Measurements from ENCODE around the gene IQGAP2. TPM values are rescaled to one million over a fixed set of nuclear protein-coding genes. Genes with fewer than 3 reads are reported as not detected.

The IQGAP2 gene
- total RNA-seq, 1 donor from 2014 or later = 72.0 TPM

DNA sequence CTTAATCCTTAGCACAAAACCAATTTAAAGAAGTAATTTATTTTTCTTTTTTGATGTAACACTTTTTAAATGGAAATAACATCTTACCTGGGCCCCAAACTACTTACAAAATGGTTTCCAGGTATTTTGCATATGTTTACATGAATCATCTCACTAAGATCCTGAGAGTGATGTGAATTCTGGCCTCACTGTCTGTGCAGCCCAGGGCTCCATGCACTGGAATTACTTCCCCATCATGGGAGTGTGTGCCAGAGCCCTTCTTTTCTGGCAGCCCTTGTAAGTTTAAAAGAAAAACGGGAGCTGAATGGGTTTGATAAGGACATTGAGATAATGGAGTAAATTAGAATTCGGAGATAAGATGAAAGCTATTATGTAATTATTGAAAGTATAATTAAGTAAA, 300.6 kb downstream of the IQGAP2 start:
- intact Hi-C loops (cut with micrococcal nuclease) = no loop called here

- intact Hi-C loops (cut with micrococcal nuclease) = no loop called here
These were observed 301.1 kb downstream of the IQGAP2 start for GRCh38 chr5:76704131-76704663.

DNA sequence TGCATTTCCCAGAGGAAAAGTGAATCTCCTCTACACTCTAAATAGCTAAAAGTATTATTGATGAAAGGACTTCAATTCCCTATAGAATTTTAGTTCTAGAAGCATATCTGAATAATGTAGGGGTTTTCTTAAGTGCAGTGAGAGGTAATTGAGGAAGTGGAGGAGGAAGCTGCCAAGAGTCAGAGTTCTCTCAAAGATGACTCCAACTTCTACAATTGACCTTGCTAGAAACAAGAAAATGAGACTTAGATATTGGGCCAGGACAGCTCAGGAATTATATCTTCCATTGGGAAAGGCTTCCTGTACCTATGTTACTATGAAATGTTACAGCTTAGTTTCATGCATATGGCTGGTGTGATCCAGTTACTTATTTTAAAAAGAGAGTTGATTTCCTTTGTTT, 302.5 kb downstream of the IQGAP2 start:
- intact Hi-C loops (cut with micrococcal nuclease) = no loop called here

DNA sequence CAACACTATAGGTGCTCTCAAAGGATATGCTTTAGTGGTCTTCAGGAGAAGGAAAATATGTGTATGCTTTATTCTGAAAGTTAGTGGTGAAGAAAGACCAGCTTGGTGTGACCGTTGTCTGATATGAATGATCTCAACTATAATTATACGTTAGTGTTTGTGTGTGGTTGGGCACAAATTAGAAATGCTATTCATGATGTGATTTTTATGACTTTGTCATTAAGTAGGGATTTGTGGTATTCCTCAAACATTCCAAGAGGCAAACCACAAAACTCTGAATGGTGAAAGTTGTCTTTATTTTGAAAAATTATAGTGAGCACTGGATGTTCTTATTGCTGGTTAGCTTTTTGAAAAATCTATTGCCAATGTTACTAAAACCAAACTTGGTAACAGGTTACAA, 306.7 kb downstream of the IQGAP2 start:
- intact Hi-C loops (cut with micrococcal nuclease) = loop anchor here (10.0 kb wide), 2 partner anchors 145 to 305 kb away; partner anchors contain the start of gene S100Z

DNA sequence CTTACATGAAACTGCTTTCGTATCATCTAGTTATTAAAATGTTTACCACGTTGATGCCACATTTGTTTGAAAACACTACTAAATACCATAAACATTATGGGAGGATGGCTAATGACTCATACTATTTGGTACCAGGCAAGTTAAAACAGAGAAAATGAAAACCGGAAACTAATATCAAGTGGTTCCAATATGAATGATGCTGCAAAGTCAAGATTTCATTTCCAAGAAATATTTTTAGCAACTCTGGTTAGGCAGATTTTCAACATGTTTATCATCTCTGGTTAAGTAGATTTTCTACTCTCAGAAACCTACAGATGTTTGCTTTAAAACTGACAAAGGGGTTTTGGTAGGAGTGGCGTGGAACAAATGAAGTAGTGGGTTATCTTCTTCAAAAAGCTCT, 307.9 kb downstream of the IQGAP2 start:
- intact Hi-C loops (cut with micrococcal nuclease) = loop anchor here (10.0 kb wide), 2 partner anchors 144 to 304 kb away; partner anchors contain the start of gene S100Z

DNA sequence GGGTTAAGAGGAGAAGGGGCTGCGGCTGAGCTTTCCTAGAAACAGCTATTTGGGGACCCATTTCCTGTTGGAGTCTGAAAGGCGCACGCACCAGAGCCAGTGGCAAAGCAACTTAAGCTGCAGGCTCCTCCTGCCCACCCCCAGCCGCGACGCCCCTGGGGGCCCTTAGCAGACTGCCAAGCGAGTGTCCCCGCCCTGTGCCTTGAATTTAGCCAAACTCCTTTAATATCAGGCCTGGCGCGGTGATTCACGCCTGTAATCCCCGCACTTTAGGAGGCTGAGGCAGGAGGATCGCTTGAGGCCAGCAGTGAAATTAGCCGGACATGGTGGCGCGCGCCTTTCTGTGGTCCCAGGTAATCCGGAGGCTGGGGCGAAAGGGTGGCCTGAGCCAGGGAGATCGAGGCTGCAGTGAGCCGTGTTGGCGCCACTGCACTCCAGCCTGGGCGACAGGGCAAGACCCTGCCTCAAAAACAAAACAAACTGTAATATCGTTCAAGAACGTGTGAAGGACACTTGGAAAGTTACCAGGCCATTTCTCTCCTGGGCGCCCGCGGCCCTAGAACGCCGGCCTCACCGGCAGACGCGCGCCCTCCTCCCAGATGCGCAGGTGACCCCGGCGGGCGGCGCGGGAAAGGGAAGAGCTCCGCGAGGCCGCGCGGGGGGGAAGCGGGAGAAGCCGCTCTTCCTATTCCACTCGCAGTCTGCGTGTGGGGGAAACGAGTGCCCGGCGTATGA, 311.8 kb downstream of the IQGAP2 start:
- intact Hi-C loops (cut with micrococcal nuclease) = loop anchor here (1.0 to 10.0 kb wide), 4 partner anchors 140 to 313 kb away; partner anchors contain the start of genes IQGAP2 and S100Z

DNA sequence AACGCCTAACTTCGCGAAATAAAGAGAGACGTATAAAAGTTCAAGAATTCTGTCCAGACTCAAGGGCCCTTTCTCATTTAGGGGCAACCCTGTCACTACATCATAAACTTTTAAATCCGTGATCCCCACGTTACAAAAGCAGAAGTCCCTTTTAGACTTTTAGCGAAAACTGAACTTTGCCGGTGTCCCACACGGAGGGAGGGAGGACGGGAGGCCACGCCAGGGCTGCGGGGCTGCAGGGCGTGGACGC, 312.3 kb downstream of the IQGAP2 start:
- intact Hi-C loops (cut with micrococcal nuclease) = loop anchor here (1.0 to 10.0 kb wide), 4 partner anchors 139 to 313 kb away; partner anchors contain the start of genes IQGAP2 and S100Z

DNA sequence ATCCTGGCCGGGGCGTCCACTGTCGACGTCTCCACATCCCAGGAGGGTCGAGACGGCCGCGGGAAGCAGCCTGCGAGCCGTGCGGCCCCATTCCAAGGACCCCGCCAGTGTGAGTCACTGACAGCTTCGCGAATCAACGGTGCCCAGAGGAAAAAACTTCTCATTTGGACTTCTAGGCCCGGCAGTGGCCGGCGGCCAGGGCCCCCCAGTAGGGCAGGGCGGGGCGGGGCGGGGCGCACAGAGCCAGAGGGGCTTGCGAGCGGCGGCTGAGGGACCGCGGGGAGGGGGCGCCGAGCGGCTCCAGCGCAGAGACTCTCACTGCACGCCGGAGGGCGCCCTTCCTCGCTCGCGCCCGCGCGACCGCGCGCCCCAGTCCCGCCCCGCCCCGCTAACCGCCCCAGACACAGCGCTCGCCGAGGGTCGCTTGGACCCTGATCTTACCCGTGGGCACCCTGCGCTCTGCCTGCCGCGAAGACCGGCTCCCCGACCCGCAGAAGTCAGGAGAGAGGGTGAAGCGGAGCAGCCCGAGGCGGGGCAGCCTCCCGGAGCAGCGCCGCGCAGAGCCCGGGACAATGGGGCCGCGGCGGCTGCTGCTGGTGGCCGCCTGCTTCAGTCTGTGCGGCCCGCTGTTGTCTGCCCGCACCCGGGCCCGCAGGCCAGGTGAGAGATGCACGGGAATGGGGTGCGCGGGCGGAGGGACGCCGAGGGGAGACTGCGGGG, 312.8 kb downstream of the IQGAP2 start, which contains the start of gene F2R:
TSS of gene F2R (plus strand) at position 391 of the 720 bp plus-strand sequence. CDS start at position 573, 182 bp downstream.
- intact Hi-C loops (cut with micrococcal nuclease) = loop anchor here (1.0 to 10.0 kb wide), 6 partner anchors 23 to 314 kb away; partner anchors contain the start of genes IQGAP2 and S100Z

DNA sequence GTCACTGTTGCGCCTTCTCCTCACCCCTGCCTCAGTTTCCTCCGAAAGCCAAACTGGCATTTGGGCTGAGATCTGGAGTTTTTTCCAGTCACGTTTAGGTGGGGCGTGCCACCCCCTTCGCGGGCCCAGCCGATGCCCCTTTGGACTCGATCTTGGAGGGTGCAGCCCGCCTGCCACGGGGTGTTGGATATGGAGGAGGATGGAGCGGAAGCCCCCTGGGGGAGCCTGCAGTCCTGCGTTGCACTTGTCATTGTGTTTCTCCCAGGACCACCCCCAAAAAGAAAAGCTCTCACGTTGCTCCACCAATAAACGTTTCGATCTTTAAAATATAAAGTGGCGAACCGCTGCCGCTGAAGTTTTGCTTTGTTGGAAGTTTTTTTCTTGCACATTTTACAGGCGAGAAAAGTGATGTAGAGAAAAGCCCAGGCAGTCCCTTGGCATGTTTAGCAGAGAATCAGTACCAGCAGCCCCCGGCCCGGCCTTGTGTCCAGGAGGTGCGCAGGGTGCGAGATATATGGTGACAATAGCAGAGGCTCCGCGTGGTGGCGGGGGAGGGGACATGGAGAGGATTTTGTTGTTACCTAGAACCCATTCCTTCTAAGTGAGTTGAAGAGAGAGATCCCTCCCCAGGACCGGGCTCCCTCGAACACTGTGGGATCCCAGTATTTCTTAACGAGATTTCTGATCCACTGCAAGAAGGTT, 313.5 kb downstream of the IQGAP2 start:
- intact Hi-C loops (cut with micrococcal nuclease) = loop anchor here (1.0 to 10.0 kb wide), 5 partner anchors 23 to 314 kb away; partner anchors contain the start of genes IQGAP2 and S100Z

DNA sequence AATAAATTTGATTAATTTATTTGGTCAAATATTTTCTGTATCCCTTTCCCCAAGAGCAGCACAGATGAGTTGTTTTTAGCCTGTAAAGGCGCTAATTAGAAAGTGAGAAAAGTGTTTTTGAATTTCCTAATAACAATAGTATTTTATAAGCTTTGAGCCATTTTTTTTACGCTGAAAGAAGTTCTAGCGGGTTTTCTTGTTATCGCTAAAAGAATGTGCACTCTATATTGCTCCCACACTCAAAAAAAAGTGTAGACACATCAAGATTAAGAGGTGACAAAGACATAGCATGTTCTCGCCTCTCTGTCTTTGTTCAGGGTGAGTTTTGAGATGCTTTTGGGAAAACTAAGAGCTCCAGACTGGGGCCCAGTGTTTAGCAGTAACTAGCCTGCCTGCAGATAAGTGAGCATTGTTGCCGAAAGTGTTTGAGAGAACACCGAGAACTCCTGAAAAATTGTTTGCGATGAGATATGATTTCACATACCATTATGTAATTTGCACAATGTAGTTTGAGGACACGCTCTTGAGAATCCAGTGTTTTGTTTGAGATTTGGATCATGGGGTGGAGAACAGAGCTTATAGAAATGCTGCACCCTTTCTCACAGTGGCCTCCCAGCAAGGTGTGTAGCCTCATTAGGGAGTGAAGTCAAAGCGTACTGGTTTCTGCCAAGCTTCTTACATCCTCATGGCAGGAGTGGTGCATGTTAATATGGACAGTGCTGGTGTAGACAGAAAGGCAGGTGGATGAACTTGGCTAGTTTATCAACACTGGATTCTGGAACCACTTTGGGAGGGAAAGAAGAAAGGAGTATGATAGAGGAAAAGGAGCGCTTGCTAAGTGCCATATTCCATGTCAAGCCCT, 314.4 kb downstream of the IQGAP2 start:
- intact Hi-C loops (cut with micrococcal nuclease) = loop anchor here (5.0 to 10.0 kb wide), 3 partner anchors 137 to 315 kb away; partner anchors contain the start of genes IQGAP2 and S100Z

DNA sequence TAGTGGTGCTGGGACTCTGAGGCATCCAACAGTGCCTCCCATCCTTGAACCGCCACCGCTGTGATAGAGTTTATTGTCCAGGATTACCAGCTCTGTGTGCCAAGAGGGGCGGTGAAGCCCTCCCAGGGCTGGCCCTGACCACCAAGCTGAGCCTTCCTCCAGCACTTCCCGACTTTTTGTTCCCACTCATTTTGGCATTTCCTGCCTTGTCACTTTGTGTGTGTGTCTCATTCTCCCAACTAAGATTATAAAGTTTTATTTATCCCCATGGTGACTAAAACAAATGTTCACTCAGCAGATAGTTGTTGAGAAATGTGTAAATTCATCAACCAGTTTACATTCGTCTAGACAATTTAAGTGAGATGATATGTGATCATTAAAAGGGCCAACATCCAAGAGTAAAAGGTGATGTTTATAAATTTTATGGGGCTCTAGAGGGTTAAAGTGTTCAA, 315.3 kb downstream of the IQGAP2 start:
- intact Hi-C loops (cut with micrococcal nuclease) = loop anchor here (5.0 to 10.0 kb wide), 3 partner anchors 136 to 316 kb away; partner anchors contain the start of genes IQGAP2 and S100Z

GRCh38 chr5:76718880-76719279, 315.8 kb downstream of the IQGAP2 start:
- intact Hi-C loops (cut with micrococcal nuclease) = loop anchor here (5.0 to 10.0 kb wide), 3 partner anchors 136 to 317 kb away; partner anchors contain the start of genes IQGAP2 and S100Z

GRCh38 chr5:76720988-76721569, 318.0 kb downstream of the IQGAP2 start:
- intact Hi-C loops (cut with micrococcal nuclease) = no loop called here

GRCh38 chr5:76723266-76723665, 320.2 kb downstream of the IQGAP2 start:
- intact Hi-C loops (cut with micrococcal nuclease) = no loop called here

- intact Hi-C loops (cut with micrococcal nuclease) = no loop called here
These were observed 320.8 kb downstream of the IQGAP2 start for GRCh38 chr5:76723906-76724305.

DNA sequence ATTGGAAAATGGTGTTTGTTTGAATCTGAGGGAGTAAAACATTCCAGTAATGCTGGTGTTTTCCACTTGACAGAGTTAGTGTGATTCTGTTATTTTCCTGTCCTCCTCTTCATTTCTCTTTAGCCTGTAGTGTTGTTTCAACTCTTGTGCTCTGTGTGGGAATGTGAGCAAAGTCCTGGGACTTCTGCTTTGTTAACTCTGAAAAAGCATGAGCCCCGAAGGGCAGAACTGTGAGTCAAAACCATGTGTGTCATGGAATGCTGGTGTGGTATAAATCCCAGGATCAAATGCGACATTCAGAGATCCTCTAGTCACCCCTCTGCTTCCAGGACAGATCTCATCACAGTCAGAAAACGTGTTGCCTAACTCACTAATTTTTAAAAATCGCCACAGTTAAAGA, 321.8 kb downstream of the IQGAP2 start:
- intact Hi-C loops (cut with micrococcal nuclease) = no loop called here

DNA sequence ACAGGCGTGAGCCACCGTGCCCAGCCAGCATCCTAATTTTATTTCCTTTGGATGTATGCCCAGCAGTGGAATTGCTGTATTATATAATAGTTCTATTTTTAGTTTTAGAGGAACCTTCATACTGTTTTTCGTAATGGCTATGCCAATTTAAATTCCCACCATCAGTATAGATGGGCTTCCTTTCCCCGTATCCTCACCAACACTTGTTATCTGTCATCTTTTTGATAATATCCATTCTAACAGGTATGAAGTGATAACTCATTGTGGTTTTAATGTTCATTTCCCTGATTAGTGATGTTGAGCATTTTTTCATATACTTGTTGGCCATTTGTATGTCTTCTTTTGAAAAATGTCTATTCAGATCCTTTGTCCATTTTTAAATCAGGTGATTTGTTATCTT, 325.9 kb downstream of the IQGAP2 start:
- intact Hi-C loops (cut with micrococcal nuclease) = no loop called here

DNA sequence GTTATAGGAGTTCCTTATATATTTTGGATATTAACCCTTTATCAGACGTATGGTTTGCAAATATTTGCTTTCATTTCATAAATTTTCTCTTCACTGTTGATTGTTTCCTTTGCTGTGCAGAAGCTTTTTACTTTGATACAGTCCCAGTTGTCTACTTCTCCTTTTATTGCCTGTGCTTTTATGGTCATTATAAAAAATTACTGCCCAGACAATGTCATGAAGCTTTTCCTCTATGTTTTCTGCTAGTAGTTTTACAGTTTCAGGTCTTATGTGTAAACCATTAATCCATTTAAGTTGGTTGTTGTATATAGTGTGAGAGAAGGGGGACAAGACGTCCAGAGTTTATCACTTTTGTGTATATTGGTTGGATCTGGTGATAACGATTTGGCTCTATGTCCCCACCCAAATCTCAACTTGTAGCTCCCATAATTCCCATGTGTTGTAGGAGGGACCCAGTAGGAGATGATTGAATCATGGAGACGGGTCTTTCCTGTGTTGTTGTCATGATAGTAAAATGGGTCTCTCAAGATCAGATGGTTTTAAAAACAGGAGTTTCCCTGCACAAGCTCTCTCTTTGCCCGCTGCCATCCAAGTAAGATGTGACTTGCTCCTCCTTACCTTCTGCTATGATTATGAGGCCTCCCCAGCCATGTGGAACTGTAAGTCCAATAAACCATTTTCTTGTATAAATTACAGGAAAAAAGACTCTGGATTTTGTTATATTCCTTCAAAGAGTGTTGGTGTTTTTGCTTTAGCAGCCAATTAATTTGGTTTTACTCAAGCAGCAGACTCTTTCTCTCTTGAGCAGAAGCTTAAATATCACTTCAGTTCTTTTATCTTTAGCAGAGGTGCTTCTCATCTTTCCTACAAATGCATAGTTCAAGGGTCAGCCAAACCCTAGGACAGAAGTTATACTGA, 326.5 kb downstream of the IQGAP2 start:
- intact Hi-C loops (cut with micrococcal nuclease) = no loop called here
